ENCODE results near the gene GALK1. TPM values are rescaled to one million over a fixed set of nuclear protein-coding genes. Genes with fewer than 3 reads are reported as not detected.
A peak's percentile ranks its signal among the peaks of the same experiment; 100 is the strongest.

GALK1 gene
- total and polyA plus RNA-seq, 2 of the 13 experiments (the other 11 are each of a cell fraction or from before 2014, with no cell fraction given): 59.9 to 93.6 TPM

DNA sequence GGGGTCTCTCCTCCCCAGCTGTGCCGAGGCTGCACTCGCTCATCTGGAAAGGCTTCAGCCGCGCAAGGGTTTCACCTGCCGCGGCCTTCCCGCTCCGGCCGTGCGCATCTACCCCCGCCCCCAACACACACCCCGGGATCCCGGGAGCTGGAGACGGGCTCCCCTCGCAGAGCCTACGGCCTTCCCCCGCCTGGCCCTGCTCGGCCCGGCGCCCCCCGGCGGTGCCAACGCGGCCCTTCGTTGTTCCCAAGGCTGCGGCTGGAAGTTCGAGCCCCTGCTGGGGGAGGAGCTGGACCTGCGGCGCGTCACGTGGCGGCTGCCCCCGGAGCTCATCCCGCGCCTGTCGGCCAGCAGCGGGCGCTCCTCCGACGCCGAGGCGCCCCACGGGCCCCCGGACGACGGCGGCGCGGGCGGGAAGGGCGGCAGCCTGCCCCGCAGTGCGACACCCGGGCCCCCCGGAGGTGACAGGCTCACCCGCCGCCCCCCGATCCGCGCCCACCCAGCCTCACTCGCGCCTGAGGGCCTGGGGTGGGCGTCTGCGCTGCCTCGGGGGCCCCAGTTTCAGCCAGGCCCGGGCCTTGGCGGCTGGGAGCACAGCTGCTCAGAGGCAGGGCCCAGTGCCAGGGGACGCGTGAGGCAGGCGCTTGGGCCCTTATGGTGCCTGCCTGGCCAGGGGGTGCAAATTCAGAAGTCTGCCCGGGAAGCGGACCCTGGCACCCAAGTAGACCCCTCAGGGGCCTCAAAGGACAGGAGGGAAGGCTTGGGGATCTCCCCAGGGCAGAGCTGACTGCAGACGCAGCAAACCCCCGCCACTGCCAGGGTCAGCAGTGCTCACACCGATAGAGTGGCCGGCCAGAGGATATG, 11.2 kb downstream of the GALK1 start (continued):
- TF ChIP-seq ZBTB37 (CRISPR knock-in tag; IDR thresholded peaks at IDR 0.05) (no peak; the same call in 1 of the 2 replicates), FOXM1 (CRISPR knock-in tag; IDR thresholded peaks at IDR 0.05) (no peak), ZBTB10 (CRISPR knock-in tag; IDR thresholded peaks at IDR 0.05; ENCODE audit: borderline replicate concordance) (no peak), NFKBIZ (CRISPR knock-in tag; IDR thresholded peaks at IDR 0.05) (no peak), MLLT10 (CRISPR knock-in tag; IDR thresholded peaks at IDR 0.05) (no peak), HMG20A (CRISPR knock-in tag; IDR thresholded peaks at IDR 0.05; ENCODE audit: borderline replicate concordance) (no peak), NAIF1 (CRISPR knock-in tag; IDR thresholded peaks at IDR 0.05; ENCODE audit: borderline replicate concordance) (no peak), ZNF670 (CRISPR knock-in tag; IDR thresholded peaks at IDR 0.05; ENCODE audit: borderline replicate concordance) (peak; percentile 90), ZNF737 (CRISPR knock-in tag; IDR thresholded peaks at IDR 0.05; ENCODE audit: borderline replicate concordance) (no peak), RFXAP (CRISPR knock-in tag; IDR thresholded peaks at IDR 0.05; ENCODE audit: borderline replicate concordance) (peak; percentile 89), REL (CRISPR knock-in tag; conservative IDR thresholded peaks at IDR 0.05) (no peak), RCOR2 (CRISPR knock-in tag; IDR thresholded peaks at IDR 0.05) (peak; percentile 29; the same call in 1 of the 2 replicates), ARHGAP35 (CRISPR knock-in tag; IDR thresholded peaks at IDR 0.05; ENCODE audit: borderline replicate concordance) (no peak; the same call in 1 of the 2 replicates), ZNF576 (CRISPR knock-in tag; IDR thresholded peaks at IDR 0.05) (no peak)
- TF ChIP-seq, protein P1, sequence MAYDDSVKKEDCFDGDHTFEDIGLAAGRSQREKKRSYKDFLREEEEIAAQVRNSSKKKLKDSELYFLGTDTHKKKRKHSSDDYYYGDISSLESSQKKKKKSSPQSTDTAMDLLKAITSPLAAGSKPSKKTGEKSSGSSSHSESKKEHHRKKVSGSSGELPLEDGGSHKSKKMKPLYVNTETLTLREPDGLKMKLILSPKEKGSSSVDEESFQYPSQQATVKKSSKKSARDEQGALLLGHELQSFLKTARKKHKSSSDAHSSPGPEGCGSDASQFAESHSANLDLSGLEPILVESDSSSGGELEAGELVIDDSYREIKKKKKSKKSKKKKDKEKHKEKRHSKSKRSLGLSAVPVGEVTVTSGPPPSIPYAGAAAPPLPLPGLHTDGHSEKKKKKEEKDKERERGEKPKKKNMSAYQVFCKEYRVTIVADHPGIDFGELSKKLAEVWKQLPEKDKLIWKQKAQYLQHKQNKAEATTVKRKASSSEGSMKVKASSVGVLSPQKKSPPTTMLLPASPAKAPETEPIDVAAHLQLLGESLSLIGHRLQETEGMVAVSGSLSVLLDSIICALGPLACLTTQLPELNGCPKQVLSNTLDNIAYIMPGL (CRISPR knock-in tag; IDR thresholded peaks at IDR 0.05; ENCODE audit: borderline replicate concordance in 1 of 2, low read depth in 1 of 2): peak; percentile 72 to 80
- TF ChIP-seq, protein P2, sequence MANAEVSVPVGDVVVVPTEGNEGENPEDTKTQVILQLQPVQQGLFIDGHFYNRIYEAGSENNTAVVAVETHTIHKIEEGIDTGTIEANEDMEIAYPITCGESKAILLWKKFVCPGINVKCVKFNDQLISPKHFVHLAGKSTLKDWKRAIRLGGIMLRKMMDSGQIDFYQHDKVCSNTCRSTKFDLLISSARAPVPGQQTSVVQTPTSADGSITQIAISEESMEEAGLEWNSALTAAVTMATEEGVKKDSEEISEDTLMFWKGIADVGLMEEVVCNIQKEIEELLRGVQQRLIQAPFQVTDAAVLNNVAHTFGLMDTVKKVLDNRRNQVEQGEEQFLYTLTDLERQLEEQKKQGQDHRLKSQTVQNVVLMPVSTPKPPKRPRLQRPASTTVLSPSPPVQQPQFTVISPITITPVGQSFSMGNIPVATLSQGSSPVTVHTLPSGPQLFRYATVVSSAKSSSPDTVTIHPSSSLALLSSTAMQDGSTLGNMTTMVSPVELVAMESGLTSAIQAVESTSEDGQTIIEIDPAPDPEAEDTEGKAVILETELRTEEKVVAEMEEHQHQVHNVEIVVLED (CRISPR knock-in tag; IDR thresholded peaks at IDR 0.05; ENCODE audit: borderline replicate concordance): no peak
- TF ChIP-seq, protein P3, sequence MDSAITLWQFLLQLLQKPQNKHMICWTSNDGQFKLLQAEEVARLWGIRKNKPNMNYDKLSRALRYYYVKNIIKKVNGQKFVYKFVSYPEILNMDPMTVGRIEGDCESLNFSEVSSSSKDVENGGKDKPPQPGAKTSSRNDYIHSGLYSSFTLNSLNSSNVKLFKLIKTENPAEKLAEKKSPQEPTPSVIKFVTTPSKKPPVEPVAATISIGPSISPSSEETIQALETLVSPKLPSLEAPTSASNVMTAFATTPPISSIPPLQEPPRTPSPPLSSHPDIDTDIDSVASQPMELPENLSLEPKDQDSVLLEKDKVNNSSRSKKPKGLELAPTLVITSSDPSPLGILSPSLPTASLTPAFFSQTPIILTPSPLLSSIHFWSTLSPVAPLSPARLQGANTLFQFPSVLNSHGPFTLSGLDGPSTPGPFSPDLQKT (CRISPR knock-in tag; IDR thresholded peaks at IDR 0.05; ENCODE audit: borderline replicate concordance): no peak; the same call in 1 of the 2 replicates

All from HepG2 (cell line).